Adipose tissue (tissue), 3 donors: ENCODE measurements around the gene ARHGEF28. TPM values are rescaled to one million over a fixed set of nuclear protein-coding genes. Genes with fewer than 3 reads are reported as not detected.

Experiments
- H3K27ac ChIP-seq: one replicate; pipeline ENCODE4 v1.5.1; 2013; ENCODE audit warnings: low read depth, low read length
- WGBS, 3 donors: extraction: QIAGEN DNeasy Blood & Tissue Kit; methylation state at CpG; one replicate each; pipeline ENCODE4 v1.1.7; 2013; 5-methylcytosine and 5-hydroxymethylcytosine counted together
- polyA plus RNA-seq, 3 donors: library from polyadenylated mRNA; stranded (reverse); fragments of 200-250 nt; gene quantifications; one replicate each; pipeline ENCODE4 v1.2.3, GENCODE V29; 2013
- donor health status: healthy with polysubstance abuse.
- donor health status: Bipolar disorder and iron deficiency.
- donor health status: healthy.

ARHGEF28 gene
- 10 to 100 TPM in 1 of 3 donors, 1 to 10 TPM in 2; 1.9 to 11.6 (median 5.5) TPM for polyA plus RNA-seq

- 1 to 2% (median 1%) methylated on average over 52 to 91 of the region's 92 CpGs for WGBS, 3 donors
Measured at GRCh38 chr5:73625944-73626811, at the start of gene ARHGEF28. Gene ARHGEF28 (plus strand): TSS chr5:73626196. CDS start chr5:73684852, 58,656 bp downstream.

DNA sequence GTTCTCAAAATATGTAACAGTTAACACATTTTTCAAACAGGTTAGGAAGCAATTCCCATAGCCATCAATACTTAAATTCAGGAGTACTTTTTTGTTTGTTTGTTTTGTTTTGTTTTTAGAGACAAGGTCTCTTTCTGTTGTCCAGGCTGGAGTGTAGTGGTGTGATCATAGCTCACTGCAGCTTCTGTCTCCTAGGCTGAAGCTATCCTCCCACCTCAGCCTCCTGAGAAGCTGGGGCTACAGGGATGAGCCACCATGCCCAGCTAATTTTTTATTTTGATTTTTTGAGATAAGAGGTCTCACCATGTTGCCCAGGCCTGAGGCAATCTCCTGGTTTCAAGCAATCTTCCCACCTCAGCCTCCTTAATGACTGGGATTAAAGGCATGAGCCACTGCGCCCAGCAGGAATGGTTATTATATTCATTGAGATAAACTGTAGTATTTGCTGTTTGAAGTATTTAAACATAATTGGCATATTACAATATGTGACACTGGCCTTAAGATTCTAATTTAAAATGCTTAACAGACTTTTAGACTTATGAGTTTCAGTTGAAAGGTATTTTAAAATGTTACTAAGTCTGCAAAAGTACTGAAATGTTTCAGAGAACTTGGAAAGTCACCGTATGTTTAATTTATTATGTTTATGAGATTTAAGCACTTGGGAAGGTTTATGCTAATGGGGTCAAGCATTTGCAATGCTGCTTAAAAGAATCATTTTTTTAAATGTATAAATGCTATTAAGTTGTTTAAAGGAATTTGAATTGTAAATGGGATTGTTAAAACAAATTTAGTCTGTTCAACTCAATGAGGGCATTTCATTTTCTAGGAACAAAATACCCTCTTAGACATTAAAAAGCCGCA, 43.5 kb upstream of the ARHGEF28 start:
- 81 to 93% (median 82%) methylated on average over 3 of the region's 3 CpGs for WGBS, 3 donors
- H3K27ac ChIP-seq: no peak overlapping the region

More at GRCh38 chr5:73625944-73626811, at the start of gene ARHGEF28:
- no peak within 1 kb of the TSS for H3K27ac ChIP-seq

DNA sequence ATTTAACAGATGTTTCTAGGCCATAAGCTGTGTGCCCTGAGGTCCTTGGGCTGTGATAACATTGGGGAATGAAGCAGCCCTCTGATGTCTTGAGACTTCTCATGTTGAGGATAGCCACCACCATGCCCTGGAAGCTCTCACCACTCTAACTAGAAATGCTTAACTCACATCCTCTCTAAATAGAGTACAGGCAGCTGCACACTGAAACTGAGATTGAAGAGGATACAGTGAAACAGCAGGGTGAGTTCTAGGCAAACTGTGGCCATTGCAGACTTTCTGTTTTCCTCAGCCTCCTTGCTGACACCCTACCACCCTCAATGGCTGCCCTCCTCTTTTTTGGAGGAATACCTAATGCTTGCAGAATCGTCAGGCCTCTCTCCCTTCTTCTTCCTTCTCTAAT, 38.1 kb upstream of the ARHGEF28 start:
- 41 to 69% (median 50%) methylated on average over 1 of the region's 1 CpG for WGBS, 3 donors
- no peak overlapping the region for H3K27ac ChIP-seq

DNA sequence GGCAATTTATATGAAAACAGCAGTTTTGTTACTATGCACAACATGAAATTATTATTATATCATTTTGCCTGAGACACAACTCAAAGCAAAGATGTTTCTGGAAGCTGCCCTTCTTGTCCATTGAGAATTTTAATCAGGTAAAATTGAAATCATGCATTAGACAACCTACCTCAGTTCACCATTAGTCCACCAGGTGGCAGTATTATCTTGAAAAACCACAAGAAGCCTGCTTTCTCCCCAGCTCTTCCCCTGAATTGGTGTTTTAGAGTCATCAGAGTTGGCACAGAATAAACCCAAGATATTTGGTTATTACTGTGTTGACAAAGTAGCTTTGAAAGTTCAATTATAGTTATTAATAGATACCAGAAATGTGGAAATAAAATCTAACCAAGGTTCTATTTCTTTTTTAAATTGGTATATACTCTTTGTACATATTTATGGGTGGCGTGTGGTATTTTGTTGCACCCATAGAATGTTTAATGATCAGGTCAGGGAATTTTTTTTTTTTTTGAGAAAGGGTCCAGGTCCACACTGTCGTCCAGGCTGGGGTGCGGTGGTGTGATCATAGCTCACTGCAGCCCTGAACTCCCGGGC, 34.8 kb upstream of the ARHGEF28 start:
- 54 to 60% (median 56%) methylated on average over 4 of the region's 4 CpGs for WGBS, 3 donors

GRCh38 chr5:73591698-73592501, 34.1 kb upstream of the ARHGEF28 start:
- no peak overlapping the region for H3K27ac ChIP-seq
- WGBS, 3 donors: 49 to 66% (median 55%) methylated on average over 4 of the region's 4 CpGs

More for the DNA sequence above, 34.8 kb upstream of the ARHGEF28 start:
- H3K27ac ChIP-seq: no peak overlapping the region

DNA sequence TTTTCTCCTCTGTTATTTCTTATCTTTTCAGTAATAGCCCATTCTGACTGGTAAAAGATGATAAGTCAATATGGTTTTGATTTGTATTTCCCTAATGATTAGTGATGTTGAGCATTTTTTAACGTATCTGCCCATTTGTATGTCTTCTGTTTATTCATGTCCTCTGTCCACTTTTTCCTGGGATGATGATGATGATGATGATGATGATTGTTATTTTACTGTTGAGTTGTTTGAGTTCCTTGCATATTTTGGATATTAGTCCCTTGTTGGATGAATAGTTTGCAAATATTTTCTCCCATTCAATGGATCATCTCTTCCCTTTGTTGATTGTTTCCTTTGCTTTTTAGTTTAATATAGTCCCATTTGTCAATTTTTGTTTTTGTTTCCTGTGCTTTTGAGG, 33.4 kb upstream of the ARHGEF28 start:
- WGBS, 3 donors: 46 to 73% (median 71%) methylated on average over 1 of the region's 1 CpG
- H3K27ac ChIP-seq: no peak overlapping the region

DNA sequence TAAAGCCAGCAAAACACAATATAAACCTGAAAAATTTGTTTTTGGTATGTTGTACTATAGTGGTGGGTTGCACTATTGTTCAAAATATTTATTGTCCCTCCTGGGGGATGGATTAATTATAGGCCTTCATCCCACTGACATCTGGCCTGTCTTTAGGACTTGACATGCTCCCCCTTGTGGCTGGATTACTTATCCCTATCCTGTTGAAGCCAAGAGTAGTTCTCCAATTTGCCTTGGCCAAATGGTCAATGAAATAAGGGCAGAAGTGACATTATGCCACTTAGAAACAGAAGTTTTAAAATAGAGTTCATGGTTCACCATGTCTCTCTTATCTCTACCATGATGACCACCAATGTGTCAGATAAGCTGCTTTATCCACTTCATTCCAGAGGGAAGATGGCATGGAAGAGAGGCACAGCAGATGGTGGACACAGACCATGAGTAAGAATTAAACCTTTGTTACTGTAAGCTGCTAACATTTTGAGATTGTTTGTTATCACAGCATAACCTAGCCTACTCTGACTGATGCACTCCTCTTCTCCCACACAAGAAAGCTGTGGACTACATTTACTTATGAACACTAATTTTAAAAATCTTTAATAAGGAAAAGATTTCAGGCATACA, 29.2 kb upstream of the ARHGEF28 start:
- no peak overlapping the region for H3K27ac ChIP-seq

- no peak overlapping the region for H3K27ac ChIP-seq
- 70 to 97% (median 94%) methylated on average over 3 of the region's 3 CpGs for WGBS, 3 donors
Measured at GRCh38 chr5:73599380-73599779, 26.6 kb upstream of the ARHGEF28 start.

- H3K27ac ChIP-seq: no peak overlapping the region
- WGBS, 3 donors: 69 to 94% (median 78%) methylated on average over 5 of the region's 5 CpGs
Measured at GRCh38 chr5:73603998-73604397, 22.0 kb upstream of the ARHGEF28 start.

- WGBS, 3 donors: 30 to 78% (median 73%) methylated on average over 8 of the region's 8 CpGs
- H3K27ac ChIP-seq: no peak overlapping the region
Measured at GRCh38 chr5:73605223-73606087, 20.5 kb upstream of the ARHGEF28 start.

GRCh38 chr5:73606206-73606753, 19.7 kb upstream of the ARHGEF28 start:
- H3K27ac ChIP-seq: no peak overlapping the region
- 39 to 71% (median 67%) methylated on average over 3 of the region's 3 CpGs for WGBS, 3 donors

DNA sequence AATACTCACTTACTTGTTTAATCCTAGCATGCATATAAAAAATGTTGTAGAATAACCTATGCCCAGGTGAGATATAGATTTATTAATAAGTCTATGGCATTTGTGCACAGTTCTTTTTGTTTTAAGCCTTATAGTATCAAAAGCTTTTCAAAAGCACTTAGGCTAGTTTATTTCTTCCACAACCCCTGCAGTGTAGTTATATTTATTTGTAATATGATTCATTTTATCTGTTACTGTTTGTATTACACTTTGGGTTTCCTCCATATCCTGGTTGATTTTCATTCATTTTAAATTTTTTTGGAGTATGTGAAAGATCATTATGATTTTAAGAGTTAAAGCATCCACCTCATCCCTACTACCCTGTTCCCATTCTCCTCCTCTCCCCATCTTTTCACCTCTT, 18.8 kb upstream of the ARHGEF28 start:
- H3K27ac ChIP-seq: no peak overlapping the region

- no peak overlapping the region for H3K27ac ChIP-seq
- WGBS, 3 donors: 23 to 68% (median 56%) methylated on average over 3 of the region's 3 CpGs
Measured at GRCh38 chr5:73612799-73613198, 13.2 kb upstream of the ARHGEF28 start.

DNA sequence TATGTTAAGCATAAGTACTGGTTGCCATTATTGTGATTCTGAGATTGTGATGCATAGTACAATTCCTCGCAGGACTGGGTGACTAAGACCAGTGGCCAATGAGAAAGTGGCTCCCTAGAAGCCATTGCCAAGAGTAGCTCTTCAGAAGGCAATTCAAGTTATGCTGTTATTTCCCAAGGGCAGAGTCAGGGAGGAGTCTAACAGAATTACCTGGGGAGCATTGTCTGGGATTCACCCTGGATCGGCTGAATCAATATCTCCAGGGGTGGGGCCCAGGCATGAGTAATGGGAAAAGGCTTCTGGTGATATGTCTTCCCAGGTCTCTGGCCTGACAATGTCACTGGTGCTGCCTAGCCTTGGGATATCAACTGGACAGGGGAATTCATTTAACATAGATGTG, 10.9 kb upstream of the ARHGEF28 start:
- H3K27ac ChIP-seq: no peak overlapping the region

DNA sequence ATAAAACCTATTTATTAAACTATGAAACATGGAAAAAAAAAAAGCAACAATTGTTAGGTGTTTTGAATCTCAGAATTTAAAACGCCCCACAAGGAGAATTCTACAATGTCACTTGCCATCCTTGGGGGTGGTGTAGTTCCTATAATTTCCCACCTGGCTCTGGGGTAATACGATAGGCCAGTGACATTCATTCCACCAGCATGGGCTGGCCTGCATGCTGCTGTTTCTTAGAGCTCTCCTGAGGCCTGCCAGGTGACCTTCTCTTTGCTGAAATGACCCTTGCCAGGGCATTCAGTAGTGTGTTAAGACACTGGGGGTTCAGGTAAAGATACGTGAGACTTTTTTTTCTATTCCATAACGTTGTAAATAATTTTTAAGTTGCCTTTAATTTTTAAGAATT, 10.0 kb upstream of the ARHGEF28 start:
- WGBS, 3 donors: 75 to 94% (median 90%) methylated on average over 4 of the region's 4 CpGs
- H3K27ac ChIP-seq: no peak overlapping the region

More for the DNA sequence above, 10.9 kb upstream of the ARHGEF28 start:
- WGBS, 3 donors: 85 to 91% (median 91%) methylated on average over 2 of the region's 2 CpGs

DNA sequence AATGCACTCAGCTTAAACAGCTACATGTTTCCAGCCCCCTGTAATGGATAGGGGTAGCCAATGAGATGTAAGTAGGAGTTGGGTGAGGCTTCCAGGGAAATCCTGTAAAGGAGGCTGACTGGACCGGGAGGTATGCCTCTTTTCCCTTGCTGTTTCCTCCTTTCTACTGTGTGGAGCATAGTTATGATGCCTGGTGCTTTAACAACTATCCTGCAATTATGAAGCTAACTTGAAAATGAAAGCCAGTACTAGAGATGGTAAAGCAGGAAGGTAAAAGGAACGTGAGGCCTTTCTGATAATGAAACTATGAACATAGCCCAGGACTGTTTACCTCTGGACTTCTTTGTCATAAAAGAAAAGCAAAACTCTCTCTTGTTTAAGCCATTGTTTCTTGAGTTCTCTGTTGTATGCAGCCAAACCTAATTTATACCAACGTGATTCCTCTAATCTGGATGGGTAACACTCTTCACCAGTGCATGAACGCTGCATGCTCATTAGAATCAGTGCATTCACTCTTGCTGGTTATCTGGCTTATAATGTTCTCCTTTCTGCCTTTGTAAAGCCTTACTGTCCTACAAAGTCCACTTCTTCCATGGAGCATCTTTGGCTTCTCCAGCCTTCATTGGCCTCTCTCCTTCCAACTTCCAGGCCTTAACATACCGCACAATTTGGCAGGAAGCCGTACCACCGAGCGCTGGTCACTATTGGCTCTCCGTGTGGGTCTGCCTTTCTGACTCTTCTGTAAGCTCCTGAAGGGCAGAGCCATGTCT, 8.3 kb upstream of the ARHGEF28 start:
- no peak overlapping the region for H3K27ac ChIP-seq
- 62 to 78% (median 73%) methylated on average over 9 of the region's 9 CpGs for WGBS, 3 donors
